Fibroblast of lung (primary cell): Measurements from ENCODE around the gene TMEM26. TPM values are rescaled to one million over a fixed set of nuclear protein-coding genes. Genes with fewer than 3 reads are reported as not detected.

Experiments
- DNase-seq, 2 donors: peaks; one replicate each; pipeline versions ENCODE4 v3.0.0 to v3.0.0-alpha.2; 2010; ENCODE audit warnings: low read depth in 2 of 2
- H2AFZ ChIP-seq: 2 replicates; pipeline ENCODE4 v1.5.1; 2012; ENCODE audit warnings: low read length, control low read depth, inconsistent platforms
- H3K27ac ChIP-seq: 2 replicates; pipeline ENCODE4 v1.5.1; 2011; ENCODE audit warnings: low read length, control low read depth; ENCODE audit not compliant: insufficient read depth
- H3K27me3 ChIP-seq: 2 replicates; pipeline ENCODE4 v1.5.1; 2011; ENCODE audit warnings: mild to moderate bottlenecking, low read length; ENCODE audit not compliant: control insufficient read depth, insufficient read depth
- H3K36me3 ChIP-seq: 2 replicates; pipeline ENCODE4 v1.5.1; 2011; ENCODE audit warnings: low read length; ENCODE audit not compliant: control insufficient read depth, insufficient read depth
- H3K4me1 ChIP-seq: 2 replicates; pipeline ENCODE4 v1.5.1; 2011; ENCODE audit warnings: low read length; ENCODE audit not compliant: control insufficient read depth, insufficient read depth; ENCODE audit errors: extremely low read depth
- H3K4me2 ChIP-seq: 2 replicates; pipeline ENCODE4 v1.5.1; 2011; ENCODE audit warnings: low read length, control low read depth; ENCODE audit not compliant: insufficient read depth; ENCODE audit errors: extremely low read depth
- H3K4me3 ChIP-seq, 4 experiments: fragments of 200-600 bp in 1 of 4; sonication (generic) in 1 of 4; replicated peaks in 1 of 4; 2 replicates each; pipeline ENCODE4 v1.5.1; 2011 to 2016; ENCODE audit warnings: low read length in 4 of 4, low read depth in 3 of 4, mild to moderate bottlenecking in 3 of 4, control low read depth in 2 of 4, inconsistent platforms in 1 of 4, mixed read lengths in 1 of 4; ENCODE audit not compliant: insufficient read depth in 1 of 4; ENCODE audit errors: control extremely low read depth in 1 of 4
- H3K79me2 ChIP-seq: 2 replicates; pipeline ENCODE4 v1.5.1; 2012; ENCODE audit warnings: mild to moderate bottlenecking, low read length, inconsistent platforms; ENCODE audit not compliant: control insufficient read depth, insufficient read depth
- H3K9ac ChIP-seq: 2 replicates; pipeline ENCODE4 v1.5.1; 2011; ENCODE audit warnings: mild to moderate bottlenecking, low read length, control low read depth; ENCODE audit not compliant: insufficient read depth
- H3K9me3 ChIP-seq: 2 replicates; pipeline ENCODE4 v1.5.1; 2012; ENCODE audit warnings: low read depth, low read length; ENCODE audit not compliant: control insufficient read depth, insufficient read depth
- H4K20me1 ChIP-seq: 2 replicates; pipeline ENCODE4 v1.5.1; 2011; ENCODE audit warnings: low read length; ENCODE audit not compliant: control insufficient read depth, insufficient read depth; ENCODE audit errors: extremely low read depth
- CTCF ChIP-seq, 2 donors: IDR thresholded peaks in 1 of 2; conservative IDR thresholded peaks in 1 of 2; 1 replicate in 1 of 2; 2 replicates in 1 of 2; pipeline ENCODE4 v1.5.1; 2011 to 2012; ENCODE audit warnings: low read length in 2 of 2, control low read depth in 1 of 2, inconsistent platforms in 1 of 2, low read depth in 1 of 2, mild to moderate bottlenecking in 1 of 2
- EZH2 ChIP-seq: IDR thresholded peaks from 2 replicates; pipeline ENCODE4 v1.5.1; 2012; ENCODE audit warnings: low read length, control low read depth, mild to moderate bottlenecking; ENCODE audit errors: missing control alignments
- polyA plus RNA-seq, 2 donors: library from polyadenylated mRNA; depleted of rRNA in 1 of 2; stranded (reverse) in 1 of 2; unstranded in 1 of 2; fragments of >200 nt; gene quantifications; 2 replicates each; pipeline ENCODE4 v1.2.1, GENCODE V29; 2011 to 2012; ENCODE audit warnings: missing spikeins in 1 of 2
- total RNA-seq: library from RNA; depleted of rRNA; stranded (reverse); fragments of >200 nt; gene quantifications from 2 replicates; pipeline ENCODE4 v1.2.1, GENCODE V29; 2014

The TMEM26 gene
- total and polyA plus RNA-seq, 2 donors (not counting 1 experiment from before 2014, with no cell fraction given) = 1.4 to 2.3 TPM

- Histone ChIP-seq H3K36me3 (no peaks in the 10 kb centered on the region), H3K79me2 (no peaks in the 10 kb centered on the region), H3K4me1 (no peaks in the 10 kb centered on the region), H2AFZ (no peak overlapping the region), H3K9me3 (no peaks in the 10 kb centered on the region), H4K20me1 (no peaks in the 10 kb centered on the region), H3K27me3 (no peaks in the 10 kb centered on the region), H3K9ac (no peak overlapping the region), H3K4me3 (no peak overlapping the region), H3K27ac (no peak overlapping the region), H3K4me2 (no peak overlapping the region)
- TF ChIP-seq CTCF (conservative IDR thresholded peaks at IDR 0.05 in 1 of 2, IDR thresholded peaks at IDR 0.05 in 1 of 2; ENCODE audit: low read depth in 1 of 2, low read length in 2 of 2) (no peak), EZH2 (no peak)
- no peak for DNase-seq
Measured at GRCh38 chr10:61477451-61477850, 24.3 kb upstream of the TMEM26 start.

- Histone ChIP-seq H2AFZ (no peak overlapping the region), H3K27ac (no peak overlapping the region), H4K20me1 (no peaks in the 10 kb centered on the region), H3K4me1 (no peaks in the 10 kb centered on the region), H3K9ac (no peak overlapping the region), H3K36me3 (no peaks in the 10 kb centered on the region), H3K4me3 (no peak overlapping the region), H3K9me3 (no peaks in the 10 kb centered on the region), H3K27me3 (no peaks in the 10 kb centered on the region), H3K4me2 (no peak overlapping the region), H3K79me2 (no peaks in the 10 kb centered on the region)
- no peak for DNase-seq
- no peak for TF ChIP-seq CTCF (conservative IDR thresholded peaks at IDR 0.05 in 1 of 2, IDR thresholded peaks at IDR 0.05 in 1 of 2; ENCODE audit: low read depth in 1 of 2, low read length in 2 of 2)
- no peak for TF ChIP-seq EZH2
Measured at GRCh38 chr10:61476529-61476928, 23.3 kb upstream of the TMEM26 start.

GRCh38 chr10:61475449-61475873, 22.3 kb upstream of the TMEM26 start:
- H3K27ac ChIP-seq = no peak overlapping the region
- peak; percentile 71 to 83 for DNase-seq
- H3K9ac ChIP-seq = no peak overlapping the region
- H3K27me3 ChIP-seq = no peaks in the 10 kb centered on the region
- TF ChIP-seq EZH2 (no peak), CTCF (conservative IDR thresholded peaks at IDR 0.05 in 1 of 2, IDR thresholded peaks at IDR 0.05 in 1 of 2; ENCODE audit: low read depth in 1 of 2, low read length in 2 of 2) (no peak)
- no peaks in the 10 kb centered on the region for H3K36me3 ChIP-seq
- H3K9me3 ChIP-seq = no peaks in the 10 kb centered on the region
- no peak overlapping the region for H3K4me2 ChIP-seq
- H3K79me2 ChIP-seq = no peaks in the 10 kb centered on the region
- no peaks in the 10 kb centered on the region for H4K20me1 ChIP-seq
- H3K4me3 ChIP-seq = no peak overlapping the region
- no peak overlapping the region for H2AFZ ChIP-seq
- H3K4me1 ChIP-seq = no peaks in the 10 kb centered on the region
